SW 1271 (cell line): ENCODE results near the gene MCEMP1.

Experiments
- DNase-seq, 2 experiments: peaks; one replicate each; lab custom pipeline; 2025; lab: John Stamatoyannopoulos, UW

The MCEMP1 gene

DNA sequence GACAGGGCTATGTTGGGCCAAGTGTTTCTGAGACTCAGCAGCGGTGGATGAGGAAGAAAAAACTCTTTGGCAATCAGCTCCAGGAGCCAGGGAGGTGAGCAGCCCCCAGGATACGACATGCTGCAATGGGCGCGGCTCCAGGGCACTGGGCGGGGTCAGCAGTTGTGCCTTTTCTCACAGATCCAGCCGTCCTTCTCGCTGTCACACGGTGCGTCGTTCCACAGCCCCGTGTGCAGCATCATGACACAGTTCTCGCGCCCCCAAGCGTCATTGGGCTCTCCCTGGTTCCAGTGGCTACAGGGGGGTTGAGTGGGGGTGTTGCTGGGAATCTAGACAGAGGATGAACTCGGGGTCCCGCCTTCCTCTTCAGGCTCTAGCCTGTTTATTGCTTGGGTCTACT lies 52.3 kb downstream of the MCEMP1 start:
- DNase-seq: no peak
